MM.1S (cell line): ENCODE data around the gene DMWD.

Experiments used
- EZH2 ChIP-seq: fragments of 300-600 bp; sonication (generic); optimal IDR thresholded peaks from 2 replicates; pipeline ENCODE3; 2017; ENCODE audit warnings: low read depth, mild to moderate bottlenecking, antibody characterized with exemption, low read length, mixed read lengths
- EZH2phosphoT487 ChIP-seq: fragments of 300-600 bp; sonication (generic); IDR thresholded peaks from 2 replicates; pipeline ENCODE4 v1.6.1; 2018; ENCODE audit warnings: antibody characterized with exemption, low read length
- TF ChIP-seq, protein P1 (sequence below): fragments of 300-600 bp; sonication (generic); IDR thresholded peaks from 2 replicates; pipeline ENCODE4 v1.5.1; 2016; ENCODE audit warnings: antibody characterized with exemption, low read length, mixed read lengths

DNA sequence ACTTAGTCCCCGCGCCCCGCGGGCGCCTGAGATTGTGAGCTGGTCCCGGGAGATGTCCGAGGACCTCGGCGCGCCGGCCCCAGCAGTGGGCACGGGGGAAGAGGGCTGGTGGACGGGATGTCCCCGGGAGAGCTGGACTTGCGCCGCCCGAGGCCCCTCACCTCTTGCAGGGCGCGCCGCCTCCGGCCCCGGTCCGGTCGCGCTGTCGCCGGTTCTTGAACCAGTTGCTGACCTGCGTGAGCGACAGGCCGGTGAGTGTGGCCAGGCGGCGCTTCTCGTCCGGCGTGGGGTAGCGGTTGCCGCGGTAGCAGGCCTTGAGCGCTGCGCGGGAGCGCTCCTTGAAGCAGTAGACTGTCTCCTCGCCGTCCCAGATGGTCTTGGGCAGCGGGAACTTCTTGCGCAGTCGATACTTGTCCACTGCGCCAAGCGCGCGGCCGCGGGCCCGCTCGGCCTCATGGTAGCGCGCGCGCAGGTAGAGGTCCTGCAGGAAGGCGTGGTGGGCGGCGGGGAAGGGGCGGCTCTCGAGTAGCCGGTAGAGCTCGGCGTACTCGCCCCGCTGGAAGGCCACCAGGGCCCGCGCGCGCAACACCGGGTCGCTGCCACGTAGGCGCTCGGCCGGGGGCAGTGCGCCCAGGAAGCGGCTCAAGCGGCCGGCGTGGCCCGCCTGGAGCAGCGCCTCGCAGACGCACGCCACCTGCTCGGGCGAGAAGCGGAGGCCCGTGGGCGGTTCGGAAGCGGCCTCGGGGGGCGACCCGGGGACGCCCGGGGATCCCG, 24.6 kb downstream of the DMWD start:
- TF ChIP-seq, protein P1, sequence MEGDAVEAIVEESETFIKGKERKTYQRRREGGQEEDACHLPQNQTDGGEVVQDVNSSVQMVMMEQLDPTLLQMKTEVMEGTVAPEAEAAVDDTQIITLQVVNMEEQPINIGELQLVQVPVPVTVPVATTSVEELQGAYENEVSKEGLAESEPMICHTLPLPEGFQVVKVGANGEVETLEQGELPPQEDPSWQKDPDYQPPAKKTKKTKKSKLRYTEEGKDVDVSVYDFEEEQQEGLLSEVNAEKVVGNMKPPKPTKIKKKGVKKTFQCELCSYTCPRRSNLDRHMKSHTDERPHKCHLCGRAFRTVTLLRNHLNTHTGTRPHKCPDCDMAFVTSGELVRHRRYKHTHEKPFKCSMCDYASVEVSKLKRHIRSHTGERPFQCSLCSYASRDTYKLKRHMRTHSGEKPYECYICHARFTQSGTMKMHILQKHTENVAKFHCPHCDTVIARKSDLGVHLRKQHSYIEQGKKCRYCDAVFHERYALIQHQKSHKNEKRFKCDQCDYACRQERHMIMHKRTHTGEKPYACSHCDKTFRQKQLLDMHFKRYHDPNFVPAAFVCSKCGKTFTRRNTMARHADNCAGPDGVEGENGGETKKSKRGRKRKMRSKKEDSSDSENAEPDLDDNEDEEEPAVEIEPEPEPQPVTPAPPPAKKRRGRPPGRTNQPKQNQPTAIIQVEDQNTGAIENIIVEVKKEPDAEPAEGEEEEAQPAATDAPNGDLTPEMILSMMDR: no peak
- no peak for TF ChIP-seq EZH2phosphoT487
- no peak for TF ChIP-seq EZH2
